Transverse colon (tissue), 4 donors: ENCODE measurements around the gene TAL1.

Source experiments
- EP300 ChIP-seq: sonication (generic); formaldehyde crosslinking; IDR thresholded peaks from one replicate; pipeline ENCODE4 v1.6.1; 2017; ENCODE audit warnings: antibody characterized with exemption, low read depth
- POLR2A ChIP-seq: fragments of 450-650 bp; IDR thresholded peaks from one replicate; pipeline ENCODE4 v1.6.1; 2016; ENCODE audit warnings: antibody characterized with exemption, mild to moderate bottlenecking, moderate library complexity
- POLR2AphosphoS5 ChIP-seq, 3 donors: sonication (generic); formaldehyde crosslinking; IDR thresholded peaks; one replicate each; pipeline ENCODE4 v1.6.1; 2016; ENCODE audit warnings: antibody characterized with exemption in 3 of 3
- TF ChIP-seq, protein P1 (sequence below), 5 experiments: fragments of 200-600 bp in 3 of 5; fragments of 450-650 bp in 2 of 5; sonication (generic) in 3 of 5; IDR thresholded peaks; 1 replicate in 2 of 5; 2 replicates in 3 of 5; pipeline ENCODE4 v1.5.1; 2016 to 2017; ENCODE audit warnings: antibody characterized with exemption in 5 of 5, inconsistent platforms in 3 of 5, mild to moderate bottlenecking in 2 of 5, moderate library complexity in 1 of 5

DNA sequence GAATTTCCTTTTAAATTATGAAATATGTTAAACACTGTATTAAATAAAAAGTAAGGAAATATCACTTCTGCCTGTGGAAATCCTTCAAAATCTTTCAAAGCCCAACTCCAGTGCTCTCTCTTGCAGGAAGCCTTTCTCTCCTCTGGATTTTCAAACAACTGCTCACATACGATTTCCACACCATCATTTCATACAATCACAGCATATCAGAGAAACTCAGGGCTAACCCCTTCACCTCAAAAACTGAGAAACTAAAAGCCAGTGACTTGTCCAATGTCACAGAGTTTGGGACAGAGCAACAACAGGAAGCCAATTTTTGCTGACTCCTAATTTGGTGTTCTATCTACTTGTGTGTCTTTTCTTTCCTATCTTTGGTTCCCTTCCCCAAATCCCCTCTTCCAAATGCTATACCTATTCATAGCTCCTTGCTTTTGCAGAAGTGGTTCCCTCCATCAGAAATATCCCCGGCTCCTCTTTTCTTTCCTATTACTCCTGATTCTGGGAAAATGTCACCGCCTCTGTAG is 12.4 kb upstream of the TAL1 start:
- TF ChIP-seq, protein P1, sequence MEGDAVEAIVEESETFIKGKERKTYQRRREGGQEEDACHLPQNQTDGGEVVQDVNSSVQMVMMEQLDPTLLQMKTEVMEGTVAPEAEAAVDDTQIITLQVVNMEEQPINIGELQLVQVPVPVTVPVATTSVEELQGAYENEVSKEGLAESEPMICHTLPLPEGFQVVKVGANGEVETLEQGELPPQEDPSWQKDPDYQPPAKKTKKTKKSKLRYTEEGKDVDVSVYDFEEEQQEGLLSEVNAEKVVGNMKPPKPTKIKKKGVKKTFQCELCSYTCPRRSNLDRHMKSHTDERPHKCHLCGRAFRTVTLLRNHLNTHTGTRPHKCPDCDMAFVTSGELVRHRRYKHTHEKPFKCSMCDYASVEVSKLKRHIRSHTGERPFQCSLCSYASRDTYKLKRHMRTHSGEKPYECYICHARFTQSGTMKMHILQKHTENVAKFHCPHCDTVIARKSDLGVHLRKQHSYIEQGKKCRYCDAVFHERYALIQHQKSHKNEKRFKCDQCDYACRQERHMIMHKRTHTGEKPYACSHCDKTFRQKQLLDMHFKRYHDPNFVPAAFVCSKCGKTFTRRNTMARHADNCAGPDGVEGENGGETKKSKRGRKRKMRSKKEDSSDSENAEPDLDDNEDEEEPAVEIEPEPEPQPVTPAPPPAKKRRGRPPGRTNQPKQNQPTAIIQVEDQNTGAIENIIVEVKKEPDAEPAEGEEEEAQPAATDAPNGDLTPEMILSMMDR (IDR thresholded peaks at IDR 0.05) = no peak
- TF ChIP-seq POLR2A (no peak), POLR2AphosphoS5 (IDR thresholded peaks at IDR 0.05) (no peak), EP300 (no peak)
